ENCODE data around the gene ATG16L2.
"Not testable (repeated sequence)": the region's sequence is repeated elsewhere in the genome, so short reads cannot be mapped to it uniquely, and the experiment has no call there.

ATG16L2 gene

GRCh38 chr11:72805216-72805615, 9.0 kb upstream of the ATG16L2 start:
- DNase-seq, result no peak

- DNase-seq, result not testable (repeated sequence)
Observed at GRCh38 chr11:72806378-72806777, 7.8 kb upstream of the ATG16L2 start.

GRCh38 chr11:72807021-72807693, 7.1 kb upstream of the ATG16L2 start:
- no peak for DNase-seq

- no peak for DNase-seq
Observed at GRCh38 chr11:72807792-72808191, 6.4 kb upstream of the ATG16L2 start.

GRCh38 chr11:72808331-72808798, 5.8 kb upstream of the ATG16L2 start:
- DNase-seq, result no peak

GRCh38 chr11:72811686-72812085, 2.5 kb upstream of the ATG16L2 start:
- not testable (repeated sequence) for DNase-seq

GRCh38 chr11:72812604-72812966, 1.6 kb upstream of the ATG16L2 start:
- peak; percentile 69 for DNase-seq

- DNase-seq, result peak; percentile 59
Observed at GRCh38 chr11:72812967-72813739, 1.1 kb upstream of the ATG16L2 start.

- DNase-seq, result peak; percentile 67
Observed at GRCh38 chr11:72813740-72814285, 398 bp upstream of the ATG16L2 start.

GRCh38 chr11:72815110-72815618, 953 bp downstream of the ATG16L2 start:
- no peak for DNase-seq

GRCh38 chr11:72816404-72816990, 2.3 kb downstream of the ATG16L2 start:
- no peak for DNase-seq

GRCh38 chr11:72817966-72818365, 3.8 kb downstream of the ATG16L2 start:
- no peak for DNase-seq

- no peak for DNase-seq
Observed at GRCh38 chr11:72818971-72819370, 4.8 kb downstream of the ATG16L2 start.

- DNase-seq, result no peak
Observed at GRCh38 chr11:72820439-72821139, 6.4 kb downstream of the ATG16L2 start.

- DNase-seq, result peak; percentile 69
Observed at GRCh38 chr11:72821221-72821919, 7.2 kb downstream of the ATG16L2 start.

- DNase-seq, result peak; percentile 95
Observed at GRCh38 chr11:72821920-72822799, 7.9 kb downstream of the ATG16L2 start.

- DNase-seq, result no peak
Observed at GRCh38 chr11:72823105-72823804, 9.0 kb downstream of the ATG16L2 start.

GRCh38 chr11:72824020-72824419, 9.8 kb downstream of the ATG16L2 start:
- DNase-seq, result no peak

- no peak for DNase-seq
Observed at GRCh38 chr11:72824811-72825505, 10.7 kb downstream of the ATG16L2 start.

- DNase-seq, result no peak
Observed at GRCh38 chr11:72825661-72826060, 11.4 kb downstream of the ATG16L2 start.
